ENCODE results near the gene SLC1A1. TPM values are rescaled to one million over a fixed set of nuclear protein-coding genes. Genes with fewer than 3 reads are reported as not detected.
"Not testable (repeated sequence)": the region's sequence is repeated elsewhere in the genome, so short reads cannot be mapped to it uniquely, and the experiment has no call there.

Gene SLC1A1
- total RNA-seq, 1 experiment from 2014 or later = 6.0 TPM

DNA sequence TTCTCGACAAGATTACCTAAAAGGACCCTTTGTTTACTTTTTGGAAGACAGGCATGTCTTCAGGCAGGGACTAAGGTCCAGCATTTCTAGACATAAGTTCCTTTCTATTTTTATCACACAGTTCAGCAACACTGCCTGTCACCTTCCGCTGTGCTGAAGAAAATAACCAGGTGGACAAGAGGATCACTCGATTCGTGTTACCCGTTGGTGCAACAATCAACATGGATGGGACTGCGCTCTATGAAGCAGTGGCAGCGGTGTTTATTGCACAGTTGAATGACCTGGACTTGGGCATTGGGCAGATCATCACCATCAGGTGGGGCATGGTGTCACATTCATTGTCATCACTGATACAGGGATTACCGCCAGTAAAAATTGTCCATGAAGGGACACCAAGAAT is 86.2 kb downstream of the SLC1A1 start:
- DNase-seq (ENCODE audit: low read depth) = no peak

DNA sequence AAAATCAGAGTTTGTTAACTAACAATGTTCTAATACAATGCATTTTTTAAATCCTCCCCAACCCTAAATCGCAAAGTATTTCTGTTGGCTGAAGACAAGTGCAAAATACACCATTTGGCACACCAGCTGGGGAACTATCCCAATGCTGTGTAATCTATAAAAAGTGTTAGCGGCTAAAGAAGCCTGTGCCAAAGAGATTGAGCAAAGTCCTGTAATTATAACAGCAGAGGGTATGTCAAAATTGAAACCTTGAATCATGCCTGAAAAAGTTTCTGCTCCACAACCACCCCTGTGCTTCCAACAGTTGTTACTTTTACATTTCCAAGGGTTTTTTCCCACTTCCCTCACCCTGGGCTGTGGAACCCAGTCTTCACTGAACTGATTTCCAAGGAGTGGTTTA is 88.7 kb downstream of the SLC1A1 start:
- no peak for DNase-seq (ENCODE audit: low read depth)

DNA sequence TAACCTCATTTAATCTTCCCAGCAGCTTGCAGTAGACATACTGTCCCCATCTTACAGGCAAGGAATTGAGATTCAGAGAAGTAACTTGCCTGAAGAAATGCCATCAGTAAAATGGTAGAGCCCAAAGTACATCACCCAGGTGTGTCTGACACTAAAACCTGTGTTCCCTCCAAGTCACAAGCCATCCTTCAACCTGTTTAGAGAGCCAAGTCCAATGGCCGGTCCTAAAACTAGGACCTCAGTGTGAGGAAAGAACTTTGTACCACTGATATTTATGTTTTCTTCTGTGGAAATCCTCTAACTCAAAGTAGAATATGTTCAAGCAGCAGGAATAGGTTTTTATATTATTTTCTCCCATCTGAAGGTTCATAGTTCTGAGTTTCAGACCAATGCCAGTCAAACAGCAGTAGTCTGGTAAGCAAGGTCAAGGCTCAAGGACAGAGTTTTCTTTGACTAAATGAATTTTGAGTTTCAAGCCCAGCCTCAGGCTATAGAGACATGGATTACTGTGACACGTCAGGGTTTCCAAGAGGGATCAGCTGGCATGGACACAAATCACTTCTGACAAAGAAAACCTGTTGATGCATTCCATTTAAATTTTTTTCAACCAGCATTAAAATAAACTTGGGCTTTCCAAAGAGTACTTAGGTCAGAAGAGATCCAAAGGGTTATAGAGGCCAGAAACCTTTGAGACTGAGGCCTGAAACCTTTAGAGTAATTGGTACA is 90.9 kb downstream of the SLC1A1 start:
- DNase-seq (ENCODE audit: low read depth) = peak; percentile 26

DNA sequence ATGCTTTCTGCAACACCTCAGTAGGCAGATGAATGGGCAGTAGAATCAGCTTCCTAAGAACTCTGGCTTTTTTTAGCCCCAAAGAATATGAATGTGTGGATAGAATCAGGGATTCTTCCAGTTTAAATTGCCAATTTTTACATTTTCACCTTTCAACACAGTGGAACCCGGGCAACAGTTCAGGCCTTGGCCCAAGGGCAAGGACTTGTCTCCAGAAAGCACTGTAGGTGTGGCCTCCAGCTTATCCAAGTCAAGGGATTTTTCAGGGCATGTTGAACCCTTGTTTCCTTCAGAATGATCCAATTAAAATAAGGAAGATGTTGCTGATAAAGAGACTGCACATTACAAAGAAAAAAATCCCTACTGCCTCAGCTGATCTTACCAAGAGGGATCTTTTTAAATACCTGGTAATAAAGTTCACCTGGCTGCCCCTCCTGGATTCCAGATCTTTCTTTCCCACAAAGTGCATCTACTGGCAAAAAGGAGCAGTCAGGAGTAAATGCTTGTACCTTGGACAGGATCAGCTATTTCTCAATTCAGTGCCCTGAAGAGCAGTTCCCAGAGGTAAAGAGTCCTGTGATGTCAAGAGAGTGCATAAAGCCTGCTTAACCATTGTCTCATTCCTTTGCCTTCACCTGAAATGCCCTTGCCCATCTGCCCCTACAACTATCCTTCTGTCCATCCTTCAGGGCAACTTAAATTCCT is 91.7 kb downstream of the SLC1A1 start:
- no peak for DNase-seq (ENCODE audit: low read depth)

DNA sequence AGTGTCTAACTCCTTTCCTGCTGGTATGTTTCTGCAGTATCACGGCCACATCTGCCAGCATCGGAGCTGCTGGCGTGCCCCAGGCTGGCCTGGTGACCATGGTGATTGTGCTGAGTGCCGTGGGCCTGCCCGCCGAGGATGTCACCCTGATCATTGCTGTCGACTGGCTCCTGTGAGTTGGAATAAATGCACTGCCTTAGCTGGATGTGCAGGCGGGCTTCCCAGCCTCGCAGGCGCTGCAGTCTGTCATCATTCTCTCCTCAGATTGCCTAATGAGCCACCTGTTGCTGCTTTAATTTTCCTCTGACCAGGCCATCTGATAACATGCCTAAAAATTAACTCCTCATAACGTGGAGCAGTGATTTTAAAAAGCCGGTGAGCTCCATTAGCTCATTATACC is 92.7 kb downstream of the SLC1A1 start:
- DNase-seq (ENCODE audit: low read depth) = no peak

DNA sequence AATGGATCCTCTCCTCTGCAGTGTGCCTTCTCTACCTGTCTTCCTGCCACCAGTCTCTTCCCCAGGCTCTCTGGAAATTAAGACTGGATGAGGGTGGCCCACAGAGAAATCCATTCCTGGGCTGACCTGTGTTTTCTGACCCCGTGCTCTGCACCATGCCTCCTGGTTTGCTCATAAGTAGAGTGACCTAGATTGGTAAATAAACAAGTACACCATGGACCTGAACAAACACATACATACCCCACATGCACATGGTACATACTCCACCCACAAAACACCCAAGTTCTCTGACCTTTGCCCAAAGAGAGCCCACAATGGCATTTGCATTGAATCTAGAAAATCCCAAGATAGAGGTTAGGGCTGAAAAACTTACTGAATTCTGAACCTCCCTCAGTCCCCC is 94.4 kb downstream of the SLC1A1 start:
- DNase-seq (ENCODE audit: low read depth) = no peak

DNA sequence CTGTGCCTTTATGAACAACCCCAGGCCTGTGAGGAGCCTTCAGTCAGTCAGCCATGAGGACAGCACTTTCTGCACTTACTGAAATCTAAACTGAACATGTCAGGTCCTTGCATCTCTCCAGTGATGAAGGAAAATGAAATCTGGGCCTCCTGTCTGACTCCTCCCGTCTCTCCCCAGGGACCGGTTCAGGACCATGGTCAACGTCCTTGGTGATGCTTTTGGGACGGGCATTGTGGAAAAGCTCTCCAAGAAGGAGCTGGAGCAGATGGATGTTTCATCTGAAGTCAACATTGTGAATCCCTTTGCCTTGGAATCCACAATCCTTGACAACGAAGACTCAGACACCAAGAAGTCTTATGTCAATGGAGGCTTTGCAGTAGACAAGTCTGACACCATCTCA is 94.9 kb downstream of the SLC1A1 start:
- no peak for DNase-seq (ENCODE audit: low read depth)

DNA sequence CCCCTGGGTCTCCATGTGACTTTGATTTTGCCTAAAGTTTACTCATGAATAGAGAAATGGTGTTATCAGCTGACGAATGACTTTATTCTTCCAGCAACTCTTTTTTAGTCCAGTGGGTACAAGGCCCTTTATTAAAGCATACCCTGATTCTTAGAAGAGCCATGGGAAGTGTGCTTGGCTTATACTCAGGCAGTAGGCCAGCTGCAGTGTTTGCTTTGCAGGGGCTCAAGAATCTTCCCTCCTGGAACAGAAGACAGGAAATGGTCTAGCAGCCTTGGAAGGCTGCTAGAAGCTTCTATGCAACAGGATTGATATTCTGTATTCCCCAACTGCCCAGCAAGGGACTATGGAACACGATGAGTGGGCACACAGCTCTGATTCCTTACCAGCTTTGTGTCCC is 98.5 kb downstream of the SLC1A1 start:
- DNase-seq (ENCODE audit: low read depth) = no peak

DNA sequence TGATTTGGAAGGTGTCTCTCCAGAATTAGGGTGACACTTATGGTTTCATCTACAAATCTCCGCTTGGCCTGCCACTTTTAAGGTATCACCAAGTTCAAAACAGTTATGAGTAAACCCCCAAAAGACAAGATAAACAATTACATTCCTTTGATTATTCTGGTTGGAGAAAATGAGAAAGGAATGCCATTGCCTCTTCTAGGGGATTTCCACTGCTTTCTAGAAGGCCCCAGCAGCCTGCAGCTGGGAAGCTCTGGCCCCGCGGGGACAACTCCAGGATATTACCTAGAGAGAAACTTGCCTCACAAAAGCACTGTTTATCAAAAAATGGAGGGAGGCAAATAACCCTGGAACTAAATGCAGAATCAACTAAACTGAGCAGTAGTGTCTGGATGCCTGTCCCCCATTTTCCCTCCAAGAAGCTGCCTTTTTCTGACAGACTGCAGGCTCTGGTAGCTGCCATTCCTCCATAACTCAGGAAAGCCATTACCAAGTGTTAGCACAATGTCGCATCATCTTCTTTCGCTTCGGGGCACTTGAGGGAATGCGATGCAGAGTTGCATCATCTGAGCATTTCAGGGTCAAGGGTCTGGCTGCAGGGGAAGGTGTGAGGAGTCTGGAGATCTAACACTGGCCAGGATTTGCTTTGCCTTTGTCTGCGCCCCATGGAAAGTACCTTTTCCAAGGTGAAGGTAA is 100.3 kb downstream of the SLC1A1 start:
- DNase-seq (ENCODE audit: low read depth) = peak; percentile 11

DNA sequence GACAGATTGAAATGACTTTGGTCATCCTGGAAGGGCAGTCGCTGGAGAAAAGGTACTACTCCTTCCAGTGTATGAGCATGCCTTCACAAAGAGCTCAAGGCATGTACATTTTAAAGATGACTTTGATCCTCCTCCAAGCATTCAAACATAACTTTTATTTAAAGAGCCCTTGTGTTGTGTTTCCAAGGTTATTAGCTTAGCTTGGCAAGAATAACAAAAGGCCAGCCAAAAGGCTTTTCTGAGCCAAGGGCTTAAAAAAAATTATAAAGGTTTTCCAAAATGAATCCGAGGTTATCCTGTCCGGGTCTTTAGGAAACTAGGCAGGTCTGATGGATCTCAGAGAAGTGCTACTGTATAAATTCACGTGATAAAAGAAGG is 100.8 kb downstream of the SLC1A1 start:
- DNase-seq (ENCODE audit: low read depth) = no peak

DNA sequence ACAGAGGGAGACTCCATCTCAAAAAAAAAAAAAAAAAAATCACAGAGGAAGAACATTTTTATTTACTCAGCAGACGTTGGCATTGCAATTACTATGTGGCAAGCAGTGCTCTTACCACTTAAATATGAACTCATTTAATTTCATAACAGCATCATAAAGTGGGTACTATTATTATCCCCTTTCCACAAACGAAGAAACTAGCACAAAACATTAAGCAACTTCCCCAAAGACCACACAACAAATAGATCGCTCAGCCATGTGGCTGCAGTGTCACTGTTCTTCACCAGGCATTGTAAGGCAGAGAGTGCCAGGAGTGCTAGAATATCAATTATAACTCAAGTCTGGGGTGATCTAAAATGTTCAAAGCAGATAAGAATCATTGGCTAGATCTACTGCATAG is 102.0 kb downstream of the SLC1A1 start:
- DNase-seq (ENCODE audit: low read depth) = no peak

DNA sequence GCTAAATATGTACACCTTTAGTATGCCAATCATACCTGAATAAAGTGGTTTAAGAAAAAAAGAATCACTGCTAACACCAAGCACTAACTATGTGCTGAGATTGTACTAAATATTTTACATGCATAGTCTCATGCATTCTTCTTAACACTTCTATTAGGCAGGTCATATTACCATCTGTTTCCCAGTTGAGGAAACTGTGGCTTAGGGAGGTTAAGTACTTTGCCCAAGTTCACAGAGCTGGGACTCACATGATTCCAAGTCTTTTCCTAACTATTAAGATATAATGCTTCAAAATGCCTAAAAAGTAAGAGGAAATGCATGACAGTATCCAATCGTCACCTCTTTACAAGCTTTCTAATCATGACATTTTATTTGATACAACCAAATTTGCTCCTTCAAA is 102.6 kb downstream of the SLC1A1 start:
- DNase-seq (ENCODE audit: low read depth) = no peak

DNA sequence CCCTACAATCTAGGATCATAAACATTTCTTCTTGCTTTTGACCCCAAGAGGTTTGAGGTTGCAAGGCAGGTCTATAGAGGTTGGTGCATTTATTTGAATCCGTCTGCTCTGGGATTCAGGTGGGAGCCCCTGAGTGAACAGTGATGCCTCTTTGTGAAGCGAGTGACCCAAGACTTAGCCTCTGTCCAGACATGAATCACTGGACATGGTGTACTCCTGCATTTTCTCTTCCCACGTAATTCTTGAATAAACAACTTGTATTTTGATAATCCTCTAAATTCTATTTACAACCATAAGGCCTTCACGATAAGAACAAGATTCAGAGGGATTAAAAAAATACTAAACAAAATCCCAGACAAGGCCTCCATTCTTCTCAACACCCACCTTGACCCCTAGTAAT is 104.3 kb downstream of the SLC1A1 start:
- DNase-seq (ENCODE audit: low read depth) = no peak

DNA sequence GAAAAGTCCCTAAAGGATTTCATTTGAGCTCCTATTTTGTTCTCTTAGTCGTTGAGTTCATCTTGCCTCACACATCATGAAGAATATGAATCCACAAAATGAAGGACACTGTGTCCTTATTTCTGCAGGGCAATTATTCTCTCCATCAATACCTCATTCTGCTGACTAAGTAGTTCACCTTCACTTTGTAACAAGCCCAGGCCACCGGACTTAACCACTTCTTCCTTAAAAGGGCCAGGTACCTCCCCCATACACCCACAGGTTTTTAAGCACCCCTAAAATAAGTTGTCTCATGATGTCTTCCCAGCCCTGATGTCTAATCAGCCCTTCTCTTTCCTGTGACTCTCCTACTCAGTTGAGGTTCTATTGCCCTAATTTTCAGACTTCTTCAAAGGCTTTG is 104.7 kb downstream of the SLC1A1 start:
- no peak for DNase-seq (ENCODE audit: low read depth)

DNA sequence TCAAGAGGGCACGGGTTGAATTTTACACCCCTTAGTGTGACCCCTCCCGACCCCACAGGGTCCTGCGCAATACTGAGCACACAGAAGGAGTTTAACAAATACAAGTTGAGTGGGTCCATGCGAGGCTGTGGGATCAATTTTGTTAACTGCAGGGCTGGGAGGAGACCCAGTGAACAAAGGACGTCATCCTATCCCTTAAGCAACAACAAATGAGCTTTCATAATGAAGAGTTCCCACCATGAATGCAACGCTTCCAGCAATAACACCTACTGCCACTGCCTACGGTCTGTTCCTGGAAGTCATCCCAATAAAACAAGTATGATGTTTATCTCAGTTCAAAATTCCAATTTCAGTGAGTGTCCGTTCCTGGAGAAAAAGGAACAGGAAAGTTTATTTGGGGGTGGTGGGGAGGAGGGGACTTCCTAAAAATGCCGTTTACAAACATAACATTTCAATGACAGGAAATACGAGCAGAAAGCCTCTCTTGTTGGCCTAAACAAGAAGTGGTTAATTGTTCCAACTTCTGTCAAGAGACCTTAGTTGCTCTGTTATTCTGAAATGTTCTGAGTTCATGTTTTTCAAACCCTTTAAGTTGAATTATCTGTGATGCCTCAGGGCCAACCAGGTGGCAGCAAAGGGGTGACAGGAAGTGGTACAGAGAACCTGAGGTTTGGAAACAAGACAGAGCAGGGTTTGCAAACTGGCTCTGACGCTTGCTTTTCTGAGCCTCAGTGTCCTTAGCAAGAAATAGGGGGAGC is 106.1 kb downstream of the SLC1A1 start:
- no peak for DNase-seq (ENCODE audit: low read depth)

DNA sequence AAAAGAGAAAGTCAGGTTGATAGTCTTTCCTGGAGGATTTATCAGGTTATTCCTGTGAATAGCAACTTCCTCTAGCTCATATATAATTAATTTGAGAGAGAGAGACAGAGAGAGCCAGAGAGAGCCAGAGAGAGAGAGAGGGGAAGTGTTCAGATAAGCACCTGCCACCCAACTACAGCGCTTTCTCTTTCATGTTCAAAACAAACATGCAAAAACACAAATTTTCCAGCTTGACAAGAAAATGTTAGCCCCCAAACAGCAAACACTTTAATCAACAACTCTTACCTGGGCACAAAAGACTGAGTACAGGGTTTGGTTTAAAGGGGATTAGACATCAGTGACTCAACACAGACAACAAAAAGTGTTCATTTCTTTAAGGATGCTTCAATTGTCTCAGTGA is 110.1 kb downstream of the SLC1A1 start:
- no peak for DNase-seq (ENCODE audit: low read depth)

DNA sequence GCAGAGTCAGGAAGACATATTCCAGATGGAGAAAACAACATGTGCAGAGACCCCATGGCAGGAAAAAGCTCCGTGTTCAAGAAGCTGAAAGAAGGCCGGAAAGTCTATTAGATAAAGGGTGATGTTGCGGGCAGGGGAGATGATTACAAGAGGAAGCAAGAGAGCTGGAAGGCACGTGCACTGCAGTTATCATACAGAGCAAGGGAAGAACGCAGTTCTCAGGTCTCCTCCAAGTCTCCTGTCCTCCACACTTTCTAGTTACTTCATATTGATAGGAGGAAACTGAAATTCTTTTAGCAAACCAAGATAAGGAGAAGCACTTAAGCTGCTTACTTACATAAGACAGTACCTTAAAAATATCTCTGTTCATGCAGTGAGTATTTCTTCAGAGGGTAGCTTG is 113.6 kb downstream of the SLC1A1 start:
- DNase-seq (ENCODE audit: low read depth) = no peak

DNA sequence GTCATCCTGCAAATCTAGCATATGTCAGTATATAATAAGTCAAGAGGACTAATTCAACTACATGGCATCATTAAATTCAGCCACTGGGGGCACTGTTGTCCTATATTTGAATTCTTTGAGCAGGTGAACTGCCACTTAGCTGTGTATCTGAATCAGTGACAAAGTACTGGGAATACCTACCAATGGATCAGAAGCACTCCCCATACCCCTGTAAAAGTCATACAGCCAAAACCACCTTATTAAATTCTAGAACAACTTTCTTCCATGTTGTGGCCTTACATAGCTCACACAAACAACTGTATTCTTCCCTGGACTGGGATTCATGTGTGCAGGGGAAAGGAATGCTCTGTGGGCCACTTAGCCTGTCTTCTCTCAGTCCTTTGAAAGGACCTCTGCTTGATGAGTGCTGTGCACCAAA is 114.4 kb downstream of the SLC1A1 start:
- peak; percentile 57 for DNase-seq (ENCODE audit: low read depth)

DNA sequence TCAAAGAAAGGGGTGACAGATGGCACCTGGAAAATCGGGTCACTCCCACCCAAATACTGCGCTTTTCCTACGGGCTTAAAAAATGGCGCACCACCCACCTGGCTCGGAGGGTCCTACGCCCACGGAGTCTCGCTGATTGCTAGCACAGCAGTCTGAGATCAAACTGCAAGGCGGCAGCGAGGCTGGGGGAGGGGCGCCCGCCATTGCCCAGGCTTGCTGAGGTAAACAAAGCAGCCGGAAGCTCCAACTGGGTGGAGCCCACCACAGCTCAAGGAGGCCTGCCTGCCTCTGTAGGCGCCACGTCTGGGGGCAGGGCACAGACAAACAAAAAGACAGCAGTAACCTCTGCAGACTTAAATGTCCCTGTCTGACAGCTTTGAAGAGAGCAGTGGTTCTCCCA is 115.8 kb downstream of the SLC1A1 start:
- DNase-seq (ENCODE audit: low read depth) = not testable (repeated sequence)

DNA sequence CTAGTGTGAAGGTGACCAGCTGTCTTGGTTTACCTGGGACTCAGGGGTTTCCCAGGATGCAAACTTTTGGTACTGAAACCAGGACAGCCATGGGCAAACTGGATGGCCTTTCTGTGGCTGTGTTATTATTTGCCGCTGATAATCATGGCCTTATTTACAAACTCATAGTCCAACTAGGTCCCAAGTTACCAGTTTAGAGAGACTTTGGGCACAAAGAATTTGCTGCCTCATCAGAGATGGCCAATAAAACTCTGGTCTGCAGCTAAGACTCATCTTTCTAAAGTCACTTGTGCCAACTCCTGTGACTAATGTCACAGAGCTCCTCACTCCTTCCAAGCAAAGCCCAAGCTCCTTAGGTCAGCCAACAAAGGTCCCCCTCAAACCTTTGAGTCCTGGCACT is 124.4 kb downstream of the SLC1A1 start:
- DNase-seq (ENCODE audit: low read depth) = no peak

DNA sequence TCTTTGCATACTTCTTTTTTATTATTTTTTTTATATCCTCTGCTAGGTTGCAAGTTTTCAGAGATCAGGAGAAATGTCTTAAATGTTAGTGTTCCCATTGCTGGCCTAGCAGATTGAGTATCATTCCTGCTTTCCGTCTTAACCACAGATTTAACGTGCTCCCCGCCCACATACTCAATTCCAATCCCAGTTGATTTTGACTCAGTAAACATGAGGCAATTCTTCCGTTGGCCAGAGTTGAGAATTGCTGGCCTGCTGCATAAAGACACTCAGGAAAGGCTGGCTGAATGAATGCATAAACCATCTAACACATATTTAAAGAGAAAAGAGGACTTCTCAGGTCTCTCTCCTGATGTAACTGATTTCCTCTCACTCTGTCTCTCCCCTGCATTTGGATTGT is 125.0 kb downstream of the SLC1A1 start:
- DNase-seq (ENCODE audit: low read depth) = peak; percentile 14

DNA sequence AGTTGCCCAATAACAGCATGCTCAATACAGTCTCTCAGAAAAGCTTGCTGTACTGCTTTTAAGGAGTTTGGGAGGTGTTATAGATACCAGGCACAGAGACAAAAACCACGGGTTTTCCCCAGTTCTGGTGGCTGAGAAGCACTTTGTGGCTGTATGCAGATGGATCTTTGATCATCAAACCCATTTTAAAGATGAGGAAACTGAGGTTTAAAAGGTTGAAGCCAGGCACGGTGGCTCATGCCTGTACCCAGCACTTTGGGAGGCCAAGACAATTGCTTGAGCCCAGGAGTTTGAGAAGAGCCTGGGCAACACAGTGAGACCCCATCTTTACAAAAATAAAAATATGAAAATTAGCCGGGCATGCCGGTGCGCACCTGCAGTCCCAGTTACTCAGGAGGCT is 125.5 kb downstream of the SLC1A1 start:
- DNase-seq (ENCODE audit: low read depth) = no peak

Measured in RPMI7951 (cell line).